ENCODE data around the gene ZBTB38. TPM values are rescaled to one million over a fixed set of nuclear protein-coding genes. Genes with fewer than 3 reads are reported as not detected.

The ZBTB38 gene
- total RNA-seq, 1 donor = 326 TPM

DNA sequence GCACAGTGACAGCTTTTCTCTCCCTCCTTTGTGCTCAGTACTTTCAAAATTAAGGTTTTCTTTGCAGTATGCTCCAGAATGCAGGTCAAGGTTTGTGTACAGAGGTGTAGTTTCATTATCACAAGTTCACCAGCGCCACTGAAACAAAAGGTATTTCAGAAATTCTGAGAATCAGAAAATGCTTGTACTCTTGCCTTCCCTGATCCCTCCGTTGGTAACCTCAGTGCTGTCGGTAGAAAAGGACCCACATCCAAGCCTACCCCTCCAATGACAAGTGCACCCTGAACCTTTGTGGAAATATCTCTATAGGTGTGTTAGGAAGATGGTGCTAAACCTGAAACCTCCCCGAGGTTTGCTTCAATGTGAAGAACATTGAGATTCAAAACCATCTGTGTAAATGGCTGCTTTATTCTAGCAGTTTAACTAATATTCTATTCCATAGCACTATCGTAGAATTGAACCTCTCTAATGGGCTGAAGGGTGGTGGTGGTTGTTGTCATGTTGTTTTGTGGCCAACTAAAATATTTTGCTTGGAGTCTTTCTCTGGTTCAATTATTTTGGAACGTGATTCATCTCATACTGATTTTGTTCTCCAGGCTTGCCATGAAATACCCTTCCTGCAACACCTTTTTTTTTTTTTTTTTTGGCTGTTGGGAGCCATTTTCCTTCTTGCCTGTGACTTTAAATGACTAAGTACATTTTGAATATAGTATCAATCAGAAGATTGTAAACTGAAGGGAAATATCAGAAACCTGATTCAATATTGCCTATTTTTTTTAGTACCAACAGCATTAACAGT, 20.7 kb downstream of the ZBTB38 start:
- H3K4me3 ChIP-seq (ENCODE audit: low read depth, low read length) = no peak overlapping the region
- DNase-seq (ENCODE audit: low read depth) = no peak
- TF ChIP-seq, protein P1, sequence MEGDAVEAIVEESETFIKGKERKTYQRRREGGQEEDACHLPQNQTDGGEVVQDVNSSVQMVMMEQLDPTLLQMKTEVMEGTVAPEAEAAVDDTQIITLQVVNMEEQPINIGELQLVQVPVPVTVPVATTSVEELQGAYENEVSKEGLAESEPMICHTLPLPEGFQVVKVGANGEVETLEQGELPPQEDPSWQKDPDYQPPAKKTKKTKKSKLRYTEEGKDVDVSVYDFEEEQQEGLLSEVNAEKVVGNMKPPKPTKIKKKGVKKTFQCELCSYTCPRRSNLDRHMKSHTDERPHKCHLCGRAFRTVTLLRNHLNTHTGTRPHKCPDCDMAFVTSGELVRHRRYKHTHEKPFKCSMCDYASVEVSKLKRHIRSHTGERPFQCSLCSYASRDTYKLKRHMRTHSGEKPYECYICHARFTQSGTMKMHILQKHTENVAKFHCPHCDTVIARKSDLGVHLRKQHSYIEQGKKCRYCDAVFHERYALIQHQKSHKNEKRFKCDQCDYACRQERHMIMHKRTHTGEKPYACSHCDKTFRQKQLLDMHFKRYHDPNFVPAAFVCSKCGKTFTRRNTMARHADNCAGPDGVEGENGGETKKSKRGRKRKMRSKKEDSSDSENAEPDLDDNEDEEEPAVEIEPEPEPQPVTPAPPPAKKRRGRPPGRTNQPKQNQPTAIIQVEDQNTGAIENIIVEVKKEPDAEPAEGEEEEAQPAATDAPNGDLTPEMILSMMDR (IDR thresholded peaks at IDR 0.05; ENCODE audit: insufficient read depth, low read depth, low read length) = no peak

- H3K4me3 ChIP-seq (ENCODE audit: low read depth, low read length) = no peak overlapping the region
- TF ChIP-seq, protein P1 (IDR thresholded peaks at IDR 0.05; ENCODE audit: insufficient read depth, low read depth, low read length) = no peak
- DNase-seq (ENCODE audit: low read depth) = no peak
Observed at GRCh38 chr3:141389703-141390102, 21.4 kb downstream of the ZBTB38 start.

GRCh38 chr3:141390747-141391146, 22.4 kb downstream of the ZBTB38 start:
- TF ChIP-seq, protein P1 (IDR thresholded peaks at IDR 0.05; ENCODE audit: insufficient read depth, low read depth, low read length) = no peak
- no peak overlapping the region for H3K4me3 ChIP-seq (ENCODE audit: low read depth, low read length)
- no peak for DNase-seq (ENCODE audit: low read depth)

DNA sequence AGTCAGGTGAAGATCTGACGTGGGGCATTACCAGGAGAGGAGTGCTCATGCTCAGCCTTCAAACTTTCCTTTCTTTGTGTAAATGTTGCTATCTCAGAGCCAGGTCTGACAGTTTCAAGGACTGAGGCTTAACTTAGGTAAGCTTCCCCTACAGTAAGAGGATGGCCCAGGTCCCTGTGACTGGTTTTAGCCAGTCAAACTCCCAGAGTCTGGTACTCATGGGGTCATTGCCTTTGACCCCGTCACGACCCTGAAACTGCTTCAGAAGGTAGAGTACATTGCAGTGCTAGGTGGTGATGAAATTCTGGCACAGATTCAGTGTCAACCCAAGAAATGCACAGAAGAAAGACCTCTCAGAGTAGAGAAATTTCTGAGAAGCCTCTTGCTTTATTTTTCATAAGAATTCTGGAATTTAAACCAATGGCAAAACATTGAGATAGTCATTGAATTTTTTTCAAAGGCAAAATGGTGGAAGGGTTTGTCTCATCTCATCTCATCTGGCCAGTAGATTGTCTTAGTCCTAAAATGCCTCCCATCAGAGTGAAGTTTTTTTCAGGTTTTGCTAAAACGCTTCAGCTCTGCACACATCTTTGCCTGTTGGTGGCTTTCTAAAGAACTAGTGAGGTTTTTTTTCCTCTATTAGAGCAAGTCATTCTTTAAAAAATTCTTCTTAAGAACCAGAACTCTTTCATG, 23.1 kb downstream of the ZBTB38 start:
- no peak for DNase-seq (ENCODE audit: low read depth)
- no peak overlapping the region for H3K4me3 ChIP-seq (ENCODE audit: low read depth, low read length)
- TF ChIP-seq, protein P1 (IDR thresholded peaks at IDR 0.05; ENCODE audit: insufficient read depth, low read depth, low read length) = no peak

DNA sequence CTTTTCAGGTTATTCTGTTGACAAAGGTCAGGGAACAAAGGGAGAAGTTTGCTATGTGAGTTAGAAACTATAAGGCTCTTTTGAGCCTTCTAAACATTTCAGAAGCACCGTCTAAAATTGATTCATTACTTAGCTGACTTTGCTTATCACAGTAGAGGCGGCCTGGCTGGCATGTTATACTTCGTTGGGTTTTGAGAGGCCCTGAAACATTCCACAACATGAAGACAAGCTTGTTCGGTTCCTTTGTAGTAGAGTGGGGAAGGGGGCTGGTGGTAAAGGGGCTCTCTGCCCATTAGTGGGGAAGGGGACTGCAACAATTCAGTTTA, 23.6 kb downstream of the ZBTB38 start:
- H3K4me3 ChIP-seq (ENCODE audit: low read depth, low read length) = no peak overlapping the region
- TF ChIP-seq, protein P1 (IDR thresholded peaks at IDR 0.05; ENCODE audit: insufficient read depth, low read depth, low read length) = no peak
- no peak for DNase-seq (ENCODE audit: low read depth)

- TF ChIP-seq, protein P1 (IDR thresholded peaks at IDR 0.05; ENCODE audit: insufficient read depth, low read depth, low read length) = no peak
- H3K4me3 ChIP-seq (ENCODE audit: low read depth, low read length) = no peak overlapping the region
- DNase-seq (ENCODE audit: low read depth) = no peak
Observed at GRCh38 chr3:141392416-141392815, 24.1 kb downstream of the ZBTB38 start.

Measured in fibroblast of villous mesenchyme (primary cell).